ENCODE results near the gene EDIL3.

DNA sequence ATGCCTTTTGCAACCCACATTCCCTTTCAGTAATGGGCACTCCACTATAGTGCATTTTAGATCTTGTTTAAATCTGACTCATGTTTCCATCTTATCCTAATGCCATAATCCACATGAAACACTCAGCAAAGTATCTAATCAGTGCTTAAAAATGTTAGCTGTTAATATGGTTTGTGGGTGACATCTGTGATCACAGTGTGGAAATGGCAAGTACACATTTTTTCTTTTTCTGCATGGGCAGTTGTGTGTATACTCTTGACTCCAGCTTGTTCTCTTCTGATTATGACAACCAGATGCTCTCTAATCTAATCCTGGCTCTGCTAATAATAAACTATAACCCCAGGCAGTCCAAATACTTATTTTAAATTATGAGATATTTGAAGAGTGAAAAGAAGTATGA is 103.3 kb downstream of the EDIL3 start:
- TF ChIP-seq, protein P1, sequence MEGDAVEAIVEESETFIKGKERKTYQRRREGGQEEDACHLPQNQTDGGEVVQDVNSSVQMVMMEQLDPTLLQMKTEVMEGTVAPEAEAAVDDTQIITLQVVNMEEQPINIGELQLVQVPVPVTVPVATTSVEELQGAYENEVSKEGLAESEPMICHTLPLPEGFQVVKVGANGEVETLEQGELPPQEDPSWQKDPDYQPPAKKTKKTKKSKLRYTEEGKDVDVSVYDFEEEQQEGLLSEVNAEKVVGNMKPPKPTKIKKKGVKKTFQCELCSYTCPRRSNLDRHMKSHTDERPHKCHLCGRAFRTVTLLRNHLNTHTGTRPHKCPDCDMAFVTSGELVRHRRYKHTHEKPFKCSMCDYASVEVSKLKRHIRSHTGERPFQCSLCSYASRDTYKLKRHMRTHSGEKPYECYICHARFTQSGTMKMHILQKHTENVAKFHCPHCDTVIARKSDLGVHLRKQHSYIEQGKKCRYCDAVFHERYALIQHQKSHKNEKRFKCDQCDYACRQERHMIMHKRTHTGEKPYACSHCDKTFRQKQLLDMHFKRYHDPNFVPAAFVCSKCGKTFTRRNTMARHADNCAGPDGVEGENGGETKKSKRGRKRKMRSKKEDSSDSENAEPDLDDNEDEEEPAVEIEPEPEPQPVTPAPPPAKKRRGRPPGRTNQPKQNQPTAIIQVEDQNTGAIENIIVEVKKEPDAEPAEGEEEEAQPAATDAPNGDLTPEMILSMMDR (IDR thresholded peaks at IDR 0.05) = no peak
- TF ChIP-seq, protein P2, sequence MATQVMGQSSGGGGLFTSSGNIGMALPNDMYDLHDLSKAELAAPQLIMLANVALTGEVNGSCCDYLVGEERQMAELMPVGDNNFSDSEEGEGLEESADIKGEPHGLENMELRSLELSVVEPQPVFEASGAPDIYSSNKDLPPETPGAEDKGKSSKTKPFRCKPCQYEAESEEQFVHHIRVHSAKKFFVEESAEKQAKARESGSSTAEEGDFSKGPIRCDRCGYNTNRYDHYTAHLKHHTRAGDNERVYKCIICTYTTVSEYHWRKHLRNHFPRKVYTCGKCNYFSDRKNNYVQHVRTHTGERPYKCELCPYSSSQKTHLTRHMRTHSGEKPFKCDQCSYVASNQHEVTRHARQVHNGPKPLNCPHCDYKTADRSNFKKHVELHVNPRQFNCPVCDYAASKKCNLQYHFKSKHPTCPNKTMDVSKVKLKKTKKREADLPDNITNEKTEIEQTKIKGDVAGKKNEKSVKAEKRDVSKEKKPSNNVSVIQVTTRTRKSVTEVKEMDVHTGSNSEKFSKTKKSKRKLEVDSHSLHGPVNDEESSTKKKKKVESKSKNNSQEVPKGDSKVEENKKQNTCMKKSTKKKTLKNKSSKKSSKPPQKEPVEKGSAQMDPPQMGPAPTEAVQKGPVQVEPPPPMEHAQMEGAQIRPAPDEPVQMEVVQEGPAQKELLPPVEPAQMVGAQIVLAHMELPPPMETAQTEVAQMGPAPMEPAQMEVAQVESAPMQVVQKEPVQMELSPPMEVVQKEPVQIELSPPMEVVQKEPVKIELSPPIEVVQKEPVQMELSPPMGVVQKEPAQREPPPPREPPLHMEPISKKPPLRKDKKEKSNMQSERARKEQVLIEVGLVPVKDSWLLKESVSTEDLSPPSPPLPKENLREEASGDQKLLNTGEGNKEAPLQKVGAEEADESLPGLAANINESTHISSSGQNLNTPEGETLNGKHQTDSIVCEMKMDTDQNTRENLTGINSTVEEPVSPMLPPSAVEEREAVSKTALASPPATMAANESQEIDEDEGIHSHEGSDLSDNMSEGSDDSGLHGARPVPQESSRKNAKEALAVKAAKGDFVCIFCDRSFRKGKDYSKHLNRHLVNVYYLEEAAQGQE (IDR thresholded peaks at IDR 0.05; ENCODE audit: insufficient read depth in 1 of 2, low read depth in 2 of 2, low read length in 1 of 2) = no peak
- no peak for TF ChIP-seq SIN3A (IDR thresholded peaks at IDR 0.05; ENCODE audit: borderline replicate concordance, insufficient read depth, low read depth, low read length)
- TF ChIP-seq POLR2AphosphoS5 (IDR thresholded peaks at IDR 0.05; ENCODE audit: low read depth, low read length) = no peak
